LNCAP (cell line): ENCODE results near the gene RGS7BP.

Source experiments
- CTCF ChIP-seq: fragments of 450-650 bp; IDR thresholded peaks from 2 replicates; pipeline ENCODE4 v1.5.1; 2017; ENCODE audit warnings: mild to moderate bottlenecking

Gene RGS7BP

GRCh38 chr5:64519263-64519662 lies 13.4 kb downstream of the RGS7BP start:
- no peak for TF ChIP-seq CTCF

GRCh38 chr5:64526734-64527439 lies 21.1 kb downstream of the RGS7BP start:
- no peak for TF ChIP-seq CTCF

- no peak for TF ChIP-seq CTCF
These were observed 24.3 kb downstream of the RGS7BP start for GRCh38 chr5:64530076-64530475.

GRCh38 chr5:64532212-64532611 lies 26.4 kb downstream of the RGS7BP start:
- TF ChIP-seq CTCF = no peak

- TF ChIP-seq CTCF = no peak
These were observed 26.8 kb downstream of the RGS7BP start for GRCh38 chr5:64532657-64533056.

- no peak for TF ChIP-seq CTCF
These were observed 28.2 kb downstream of the RGS7BP start for GRCh38 chr5:64534033-64534432.

- no peak for TF ChIP-seq CTCF
These were observed 52.1 kb downstream of the RGS7BP start for GRCh38 chr5:64557911-64558310.
